Mesenteric fat pad (tissue), 1 donor: ENCODE results near the gene LY6G5C. TPM values are rescaled to one million over a fixed set of nuclear protein-coding genes. Genes with fewer than 3 reads are reported as not detected.

Experiments
- DNase-seq: peaks from one replicate; pipeline ENCODE4 v3.0.0-alpha.2; 2020; ENCODE audit warnings: low spot score
- total RNA-seq: library from RNA; stranded (reverse); fragmentation: NEBNext Ultra II Directional; extraction: Animal tissue kit (Norgen Biotek cat#: 25700); gene quantifications from one replicate; pipeline ENCODE4 v1.2.1, GENCODE V29; 2021
- donor health status: DM: yes; HTN: yes; CAD: no.

The LY6G5C gene
- total RNA-seq, 1 donor from 2014 or later = 1.9 TPM

- DNase-seq = no peak
Observed at GRCh38 chr6:31691564-31692108, 10.8 kb upstream of the LY6G5C start.

GRCh38 chr6:31691078-31691463, 10.2 kb upstream of the LY6G5C start:
- DNase-seq = no peak

- DNase-seq = no peak
Observed at GRCh38 chr6:31690231-31691077, 9.6 kb upstream of the LY6G5C start.

GRCh38 chr6:31689249-31690110, 8.6 kb upstream of the LY6G5C start:
- DNase-seq = no peak

- no peak for DNase-seq
Observed at GRCh38 chr6:31687860-31688693, 7.2 kb upstream of the LY6G5C start.

- DNase-seq = no peak
Observed at GRCh38 chr6:31687321-31687720, 6.5 kb upstream of the LY6G5C start.

GRCh38 chr6:31686483-31686882, 5.6 kb upstream of the LY6G5C start:
- no peak for DNase-seq

- DNase-seq = no peak
Observed at GRCh38 chr6:31683591-31683990, 2.7 kb upstream of the LY6G5C start.

GRCh38 chr6:31681135-31681671, 336 bp upstream of the LY6G5C start:
- peak; percentile 91 for DNase-seq

- no peak for DNase-seq
Observed at GRCh38 chr6:31677955-31678354, 2.9 kb downstream of the LY6G5C start.

- DNase-seq = no peak
Observed at GRCh38 chr6:31676904-31677303, 4.0 kb downstream of the LY6G5C start.

GRCh38 chr6:31676322-31676903, 4.5 kb downstream of the LY6G5C start:
- no peak for DNase-seq

- DNase-seq = no peak
Observed at GRCh38 chr6:31669676-31670075, 11.2 kb downstream of the LY6G5C start, which contains the start of gene LY6G5B. LY6G5B (plus strand) TSS chr6:31669976; CDS start chr6:31670951, 975 bp downstream.

GRCh38 chr6:31666337-31666965, 14.4 kb downstream of the LY6G5C start:
- DNase-seq = no peak

GRCh38 chr6:31665501-31666336, 15.1 kb downstream of the LY6G5C start, which contains the start of gene CSNK2B:
CSNK2B (plus strand) TSS chr6:31666080; CDS start chr6:31666832, 752 bp downstream.
- DNase-seq = peak; percentile 98

GRCh38 chr6:31664790-31665500, 15.9 kb downstream of the LY6G5C start, which contains the start of gene GPANK1:
GPANK1 (minus strand) TSS chr6:31664997; CDS start chr6:31664478, 519 bp downstream.
- DNase-seq = peak; percentile 93

- DNase-seq = no peak
Observed at GRCh38 chr6:31663961-31664789, 16.7 kb downstream of the LY6G5C start.
